A549 (cell line): ENCODE measurements around the gene PHOX2A.

Experiments used
- CTCF ChIP-seq: fragments of >200 bp; sonication (Bioruptor Twin); formaldehyde crosslinking; IDR thresholded peaks from 3 replicates; pipeline ENCODE4 v1.5.1; 2016
- EP300 ChIP-seq, 2 experiments: fragments of >200 bp; sonication (Bioruptor Twin); formaldehyde crosslinking; IDR thresholded peaks; 2 replicates in 1 of 2; 3 replicates in 1 of 2; pipeline ENCODE4 v1.6.1; 2016 to 2017
- ESRRA ChIP-seq: fragments of 150-350 bp; IDR thresholded peaks from 2 replicates; pipeline ENCODE4 v1.6.1; 2014; ENCODE audit warnings: mild to moderate bottlenecking, low read length, borderline replicate concordance
- POLR2A ChIP-seq: IDR thresholded peaks from 2 replicates; pipeline ENCODE4 v1.6.1; 2012; ENCODE audit warnings: mild to moderate bottlenecking, low read length
- POLR2AphosphoS2 ChIP-seq: conservative IDR thresholded peaks from 2 replicates; pipeline ENCODE4 v1.6.1; 2012; ENCODE audit warnings: low read length, improper control_type of control experiment, inconsistent platforms
- ZNF302 ChIP-seq: fragments of 250-450 bp; sonication (Bioruptor Pico); IDR thresholded peaks from 2 replicates; pipeline ENCODE4 v1.9.0; 2021; ENCODE audit warnings: inconsistent platforms, mild to moderate bottlenecking, moderate library complexity
- TF ChIP-seq, protein P1 (sequence below): IDR thresholded peaks from 2 replicates; pipeline ENCODE4 v1.6.1; 2012
- TF ChIP-seq, protein P2 (sequence below): fragments of 450-650 bp; IDR thresholded peaks from 2 replicates; pipeline ENCODE4 v1.6.1; 2014; ENCODE audit warnings: antibody characterized with exemption

- TF ChIP-seq CTCF (no peak), ESRRA (no peak), EP300 (IDR thresholded peaks at IDR 0.05) (no peak), POLR2A (no peak), POLR2AphosphoS2 (no peak), ZNF302 (CRISPR knock-in tag) (no peak)
- TF ChIP-seq, protein P1, sequence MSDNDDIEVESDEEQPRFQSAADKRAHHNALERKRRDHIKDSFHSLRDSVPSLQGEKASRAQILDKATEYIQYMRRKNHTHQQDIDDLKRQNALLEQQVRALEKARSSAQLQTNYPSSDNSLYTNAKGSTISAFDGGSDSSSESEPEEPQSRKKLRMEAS: no peak
- TF ChIP-seq, protein P2, sequence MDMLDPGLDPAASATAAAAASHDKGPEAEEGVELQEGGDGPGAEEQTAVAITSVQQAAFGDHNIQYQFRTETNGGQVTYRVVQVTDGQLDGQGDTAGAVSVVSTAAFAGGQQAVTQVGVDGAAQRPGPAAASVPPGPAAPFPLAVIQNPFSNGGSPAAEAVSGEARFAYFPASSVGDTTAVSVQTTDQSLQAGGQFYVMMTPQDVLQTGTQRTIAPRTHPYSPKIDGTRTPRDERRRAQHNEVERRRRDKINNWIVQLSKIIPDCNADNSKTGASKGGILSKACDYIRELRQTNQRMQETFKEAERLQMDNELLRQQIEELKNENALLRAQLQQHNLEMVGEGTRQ: no peak
These were observed 34.9 kb downstream of the PHOX2A start for GRCh38 chr11:72209101-72209500.
